Naive thymus-derived CD8-positive, alpha-beta T cell (primary cell): ENCODE measurements around the gene CBR4. TPM values are rescaled to one million over a fixed set of nuclear protein-coding genes. Genes with fewer than 3 reads are reported as not detected.
"Not testable (repeated sequence)": the region's sequence is repeated elsewhere in the genome, so short reads cannot be mapped to it uniquely, and the experiment has no call there.

Experiments used
- ATAC-seq, 2 donors: fragments of 150-1000 bp; cut with Tn5 transposase in 1 of 2; sonication (Bioruptor Pico), chemical (Tn5 transposase) in 1 of 2; 1 replicate in 1 of 2; 2 replicates in 1 of 2; pipeline ENCODE4 v1.10.0; 2021; ENCODE audit warnings: mild to moderate bottlenecking in 2 of 2, moderate library complexity in 2 of 2
- POLR2A ChIA-PET: fragments of 350-600 bp; sonication (Branson Sonifier 250); formaldehyde crosslinking; loops from one replicate; lab custom pipeline; 2021; ENCODE audit warnings: antibody characterized with exemption; lab: Charles Lee
- DNase-seq, 10 donors: peaks; one replicate each; pipeline versions ENCODE4 v3.0.0 to v3.0.0-alpha.2; 2020 to 2022
- H3K27ac Mint-ChIP-seq, 10 donors: one replicate each; pipeline ENCODE4 v1.8.0; 2020 to 2022; ENCODE audit warnings: mild to moderate bottlenecking in 10 of 10, mixed read lengths in 10 of 10, moderate library complexity in 4 of 10, inconsistent platforms in 1 of 10
- H3K27me3 Mint-ChIP-seq, 5 donors: one replicate each; pipeline ENCODE4 v1.8.0; 2021 to 2022; ENCODE audit warnings: mixed read lengths in 5 of 5
- H3K36me3 Mint-ChIP-seq, 3 donors: one replicate each; pipeline ENCODE4 v1.8.0; 2020 to 2022; ENCODE audit warnings: mixed read lengths in 3 of 3, mild to moderate bottlenecking in 2 of 3, inconsistent platforms in 1 of 3
- H3K4me1 Mint-ChIP-seq, 4 donors: one replicate each; pipeline ENCODE4 v1.8.0; 2021 to 2022; ENCODE audit warnings: mixed read lengths in 4 of 4
- H3K4me3 Mint-ChIP-seq, 10 donors: one replicate each; pipeline ENCODE4 v1.8.0; 2020 to 2022; ENCODE audit warnings: mild to moderate bottlenecking in 10 of 10, mixed read lengths in 10 of 10, moderate library complexity in 6 of 10, inconsistent platforms in 1 of 10
- H3K9me3 Mint-ChIP-seq, 9 donors: one replicate each; pipeline ENCODE4 v1.8.0; 2020 to 2022; ENCODE audit warnings: mixed read lengths in 9 of 9, mild to moderate bottlenecking in 3 of 9, inconsistent platforms in 1 of 9, moderate library complexity in 1 of 9
- polyA plus RNA-seq, 3 donors: library from polyadenylated mRNA; unstranded; fragments of 300-500 nt; fragmentation: Illumina TruSeq; gene quantifications; one replicate each; pipeline ENCODE4 v1.2.3, GENCODE V29; 2021
- total RNA-seq, 8 experiments: library from RNA in 2 of 8; stranded (reverse) in 2 of 8; gene quantifications; one replicate each; pipeline ENCODE4 v1.2.3 and lab custom pipeline; 2021 to 2026

CBR4 gene
- total and polyA plus RNA-seq, 5 experiments from 2014 or later: 4.5 to 22.8 (median 5.5) TPM

- no peaks in the 10 kb centered on the region for H3K9me3 Mint-ChIP-seq
- H3K36me3 Mint-ChIP-seq: no peaks in the 10 kb centered on the region
- H3K27me3 Mint-ChIP-seq: peaks cover 0 to 10% (median 2%) of the 10 kb centered on the region in 5 donors
- H3K27ac Mint-ChIP-seq: no peak overlapping the region
- no peaks in the 10 kb centered on the region for H3K4me1 Mint-ChIP-seq
- H3K4me3 Mint-ChIP-seq: no peak overlapping the region
- no peak for DNase-seq
- ATAC-seq: no peak
- POLR2A ChIA-PET: no interaction called here
Measured at GRCh38 chr4:169045862-169046584, 36.0 kb upstream of the CBR4 start.

DNA sequence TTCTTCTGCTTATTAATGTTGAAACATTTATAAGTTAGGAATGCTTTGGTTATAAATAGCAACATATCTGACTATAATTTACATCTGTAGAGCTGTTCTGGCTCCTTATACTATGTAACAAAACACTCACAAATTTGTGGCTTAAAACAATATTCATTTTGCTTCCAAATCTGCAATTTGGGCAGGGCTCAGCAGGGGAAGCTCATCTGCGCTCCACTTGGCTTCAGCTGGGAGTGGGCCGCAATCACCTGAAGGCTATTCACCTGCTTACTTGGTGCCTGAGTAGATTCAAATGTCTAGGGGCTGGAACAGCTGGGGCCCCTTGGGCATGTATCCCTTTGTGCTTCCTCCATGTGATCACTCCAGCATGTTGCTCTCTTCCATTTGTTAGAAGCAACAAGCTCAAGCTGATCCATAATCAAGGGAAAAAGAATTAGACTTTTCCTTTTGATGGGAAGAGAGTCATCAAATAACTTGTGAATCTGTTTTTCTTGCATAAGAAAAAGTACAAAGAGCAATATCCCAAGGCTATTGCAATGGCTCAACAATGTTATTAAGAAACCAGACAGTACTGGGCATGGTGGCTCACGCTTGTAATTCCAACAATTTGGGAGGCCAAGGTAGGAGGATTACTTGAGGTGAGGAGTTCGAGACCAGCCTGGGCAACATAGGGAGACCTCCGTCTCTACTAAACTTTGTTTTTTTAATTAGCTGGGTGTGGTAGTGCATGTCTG lies 34.8 kb upstream of the CBR4 start:
- no peaks in the 10 kb centered on the region for H3K36me3 Mint-ChIP-seq
- DNase-seq: no peak
- no peaks in the 10 kb centered on the region for H3K4me1 Mint-ChIP-seq
- no peak for ATAC-seq
- POLR2A ChIA-PET: interaction anchor here (0.8 kb wide), 1 partner anchor 36 kb away, joined by 3 read pairs; no protein-coding TSS in a partner anchor
- no peak overlapping the region for H3K4me3 Mint-ChIP-seq
- no peak overlapping the region for H3K27ac Mint-ChIP-seq
- no peaks in the 10 kb centered on the region for H3K9me3 Mint-ChIP-seq
- peaks cover 0 to 10% (median 2%) of the 10 kb centered on the region in 5 donors for H3K27me3 Mint-ChIP-seq

DNA sequence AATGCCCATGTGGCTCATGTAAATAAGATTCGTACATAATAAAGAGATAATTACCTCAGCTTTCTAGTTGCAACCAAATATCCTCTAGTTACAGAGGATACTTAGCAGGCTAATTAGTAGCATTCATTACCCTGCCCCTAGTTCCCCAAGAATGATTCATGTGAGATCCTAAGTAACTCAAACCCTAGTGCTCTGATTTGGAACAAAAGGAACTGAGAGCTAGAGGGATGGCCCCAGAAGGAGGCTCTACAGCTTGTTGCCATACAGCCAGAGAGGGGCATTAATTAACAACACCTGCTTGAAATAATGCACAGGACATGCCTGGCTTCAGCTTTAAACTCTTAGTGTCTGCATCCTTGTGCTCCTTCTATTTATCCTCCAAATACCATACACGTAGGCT lies 32.6 kb upstream of the CBR4 start:
- ATAC-seq (no peak), DNase-seq (no peak)
- no peaks in the 10 kb centered on the region for H3K36me3 Mint-ChIP-seq
- no peak overlapping the region for H3K4me3 Mint-ChIP-seq
- H3K27ac Mint-ChIP-seq: no peak overlapping the region
- H3K9me3 Mint-ChIP-seq: no peaks in the 10 kb centered on the region
- H3K27me3 Mint-ChIP-seq: peaks cover 0 to 10% (median 2%) of the 10 kb centered on the region in 5 donors
- H3K4me1 Mint-ChIP-seq: no peaks in the 10 kb centered on the region
- POLR2A ChIA-PET: no interaction called here

DNA sequence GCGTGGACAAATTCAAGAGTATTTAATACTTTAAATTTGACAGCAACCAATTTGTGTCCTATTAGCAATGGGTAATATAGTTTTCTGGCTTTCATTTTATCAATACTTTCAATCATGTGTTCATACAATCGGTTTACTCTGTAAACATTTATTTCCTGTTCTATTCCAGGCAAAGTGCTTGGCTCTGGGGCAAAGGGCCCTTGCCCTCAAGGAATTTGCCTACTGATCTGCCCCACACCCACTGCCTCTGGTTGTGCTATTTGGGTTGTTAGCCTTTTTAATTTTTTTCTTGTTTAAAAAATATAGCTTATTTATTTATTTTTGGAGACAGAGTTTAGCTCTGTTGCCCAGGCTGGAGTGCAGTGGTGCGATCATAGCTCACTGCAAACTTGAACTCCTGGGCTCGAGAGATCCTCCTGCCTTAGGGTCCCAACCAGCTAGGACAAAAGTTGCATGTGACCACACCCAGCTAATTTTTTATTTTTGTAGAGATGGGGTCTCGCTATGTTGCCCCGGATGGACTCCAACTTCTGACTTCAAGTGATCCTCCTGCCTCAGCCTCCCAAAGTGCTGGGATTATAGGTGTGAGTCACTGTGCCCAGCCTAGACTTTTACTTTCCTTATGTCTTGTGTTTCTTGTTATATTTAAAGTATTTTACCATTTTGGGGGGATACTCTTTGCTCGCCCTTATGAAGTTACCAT lies 30.7 kb upstream of the CBR4 start:
- DNase-seq: no peak
- Mint-ChIP-seq H3K27me3 (peaks cover 0 to 10% (median 2%) of the 10 kb centered on the region in 5 donors), H3K9me3 (no peaks in the 10 kb centered on the region), H3K4me3 (no peak overlapping the region), H3K36me3 (no peaks in the 10 kb centered on the region), H3K27ac (no peak overlapping the region), H3K4me1 (no peaks in the 10 kb centered on the region)
- POLR2A ChIA-PET: no interaction called here
- ATAC-seq: no peak

DNA sequence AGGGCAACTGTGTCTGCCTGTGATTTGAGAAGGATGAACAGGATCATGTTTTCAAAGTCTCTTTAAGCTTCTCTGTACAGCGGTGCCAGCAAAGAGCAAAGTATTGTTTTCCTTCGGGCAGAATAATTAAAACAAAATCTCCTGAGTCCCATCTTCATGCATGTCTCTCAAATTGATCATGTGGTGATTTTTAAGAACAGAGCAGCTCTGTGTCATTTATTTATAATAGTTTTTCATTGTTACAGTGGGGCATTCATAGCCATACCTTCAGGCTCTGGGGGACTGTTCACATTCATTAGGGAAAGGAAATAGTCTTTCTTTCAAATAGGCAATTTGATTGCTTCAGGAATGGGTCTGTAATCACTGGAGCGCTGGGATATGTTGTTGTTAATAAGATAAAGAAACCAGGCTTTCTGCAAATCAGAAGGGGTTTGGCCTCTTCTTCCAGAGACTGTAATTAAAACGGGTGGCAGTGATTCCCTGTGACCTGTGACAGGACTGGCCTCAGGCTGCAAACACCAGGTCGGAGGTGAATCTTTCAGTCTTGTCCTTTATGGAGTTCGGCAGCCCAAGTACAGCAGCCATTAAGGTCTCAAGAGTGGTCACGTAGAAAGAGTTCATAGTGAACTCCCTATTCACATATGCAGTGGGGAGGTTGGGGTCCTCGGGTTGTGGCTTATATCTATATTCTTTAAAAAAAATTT lies 29.3 kb upstream of the CBR4 start:
- H3K4me1 Mint-ChIP-seq: no peaks in the 10 kb centered on the region
- no peak overlapping the region for H3K27ac Mint-ChIP-seq
- no peaks in the 10 kb centered on the region for H3K36me3 Mint-ChIP-seq
- DNase-seq: no peak
- POLR2A ChIA-PET: no interaction called here
- no peaks in the 10 kb centered on the region for H3K9me3 Mint-ChIP-seq
- no peak overlapping the region for H3K4me3 Mint-ChIP-seq
- ATAC-seq: no peak
- H3K27me3 Mint-ChIP-seq: peaks cover 0 to 10% (median 2%) of the 10 kb centered on the region in 5 donors

GRCh38 chr4:169037506-169037905 lies 27.5 kb upstream of the CBR4 start:
- no peaks in the 10 kb centered on the region for H3K4me1 Mint-ChIP-seq
- DNase-seq: no peak
- no peaks in the 10 kb centered on the region for H3K36me3 Mint-ChIP-seq
- no peak for ATAC-seq
- H3K9me3 Mint-ChIP-seq: no peaks in the 10 kb centered on the region
- no peak overlapping the region for H3K27ac Mint-ChIP-seq
- no peak overlapping the region for H3K4me3 Mint-ChIP-seq
- POLR2A ChIA-PET: no interaction called here
- peaks cover 0 to 10% (median 2%) of the 10 kb centered on the region in 5 donors for H3K27me3 Mint-ChIP-seq

DNA sequence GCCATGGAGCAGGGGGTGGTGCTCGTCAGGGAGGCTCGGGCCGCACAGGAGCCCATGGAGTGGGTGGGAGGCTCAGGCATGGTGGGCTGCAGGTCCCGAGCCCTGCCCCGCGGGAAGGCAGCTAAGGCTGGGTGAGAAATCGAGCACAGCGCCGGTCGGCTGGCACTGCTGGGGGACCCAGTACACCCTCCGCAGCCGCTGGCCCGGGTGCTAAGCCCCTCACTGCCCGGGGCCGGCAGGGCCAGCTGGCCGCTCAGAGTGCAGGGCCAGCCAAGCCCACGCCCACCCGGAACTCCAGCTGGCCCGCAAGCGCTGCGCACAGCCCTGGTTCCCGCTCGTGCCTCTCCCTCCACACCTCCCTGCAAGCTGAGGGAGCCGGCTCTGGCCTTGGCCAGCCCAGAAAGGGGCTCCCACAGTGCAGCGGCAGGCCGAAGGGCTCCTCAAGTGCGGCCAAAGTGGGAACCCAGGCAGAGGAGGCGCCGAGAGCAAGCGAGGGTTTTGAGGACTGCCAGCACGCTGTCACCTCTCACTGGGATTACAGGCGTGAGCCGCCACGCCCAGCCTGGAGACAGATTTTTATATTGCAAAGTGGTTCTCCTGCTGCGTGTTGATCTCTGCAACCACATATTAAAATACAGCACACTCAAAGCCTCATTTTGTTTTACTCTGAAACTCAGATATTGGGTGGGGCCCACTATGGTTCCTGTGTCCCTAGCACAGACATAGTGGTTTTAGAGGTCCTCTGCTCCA lies 26.0 kb upstream of the CBR4 start:
- DNase-seq, H3K9me3 Mint-ChIP-seq, H3K27me3 Mint-ChIP-seq, H3K4me1 Mint-ChIP-seq, H3K36me3 Mint-ChIP-seq, H3K27ac Mint-ChIP-seq, POLR2A ChIA-PET, ATAC-seq, H3K4me3 Mint-ChIP-seq: not testable (repeated sequence)

GRCh38 chr4:169033660-169034059 lies 23.6 kb upstream of the CBR4 start:
- Mint-ChIP-seq H3K27me3 (peaks cover 0 to 5% (median 0%) of the 10 kb centered on the region in 5 donors), H3K4me1 (no peaks in the 10 kb centered on the region), H3K4me3 (no peak overlapping the region), H3K36me3 (no peaks in the 10 kb centered on the region), H3K27ac (no peak overlapping the region), H3K9me3 (no peaks in the 10 kb centered on the region)
- no peak for ATAC-seq
- POLR2A ChIA-PET: no interaction called here
- DNase-seq: no peak

DNA sequence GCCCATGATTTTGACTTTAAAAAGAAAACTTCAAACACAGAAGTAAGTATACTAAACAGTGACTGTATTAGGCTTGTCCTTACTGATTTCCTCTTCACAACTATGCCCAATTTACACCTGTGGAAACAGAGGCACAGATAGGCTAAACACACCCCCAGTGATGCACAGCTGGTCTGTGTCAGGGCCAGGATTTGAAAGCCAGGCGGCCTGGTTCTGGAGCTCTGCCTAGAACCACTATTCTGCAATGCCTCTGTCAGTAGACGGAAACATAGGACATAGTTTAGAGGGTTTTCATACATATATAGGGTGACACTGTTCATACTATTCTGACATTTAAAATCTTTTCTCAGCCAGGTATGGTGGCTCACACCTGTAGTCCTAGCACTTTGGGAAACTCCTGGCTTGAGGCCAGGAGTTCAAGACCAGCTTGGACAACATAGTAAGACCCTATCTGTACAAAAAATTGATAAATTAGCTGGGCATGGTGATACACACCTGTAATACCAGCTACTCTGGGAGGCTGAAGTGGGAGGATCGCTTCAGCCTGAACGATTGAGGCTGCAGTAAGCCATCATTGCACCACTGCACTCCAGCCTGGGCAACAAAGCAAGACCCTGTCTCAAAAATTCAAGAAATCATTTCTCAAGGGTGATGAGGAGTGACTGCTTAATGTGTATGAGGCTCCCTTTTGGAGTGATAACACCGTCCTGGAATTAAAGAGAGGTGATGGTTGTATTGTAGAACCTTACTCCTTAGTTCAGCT lies 23.0 kb upstream of the CBR4 start:
- POLR2A ChIA-PET: no interaction called here
- DNase-seq (no peak), ATAC-seq (no peak)
- Mint-ChIP-seq H3K4me1 (no peaks in the 10 kb centered on the region), H3K27me3 (peaks cover 0 to 5% (median under 1%) of the 10 kb centered on the region in 5 donors), H3K36me3 (no peaks in the 10 kb centered on the region), H3K4me3 (no peak overlapping the region), H3K9me3 (no peaks in the 10 kb centered on the region), H3K27ac (no peak overlapping the region)

GRCh38 chr4:169032194-169032593 lies 22.1 kb upstream of the CBR4 start:
- H3K9me3 Mint-ChIP-seq: no peaks in the 10 kb centered on the region
- DNase-seq (no peak), ATAC-seq (no peak)
- H3K4me3 Mint-ChIP-seq: no peak overlapping the region
- H3K27ac Mint-ChIP-seq: no peak overlapping the region
- peaks cover 0 to 7% (median 5%) of the 10 kb centered on the region in 5 donors for H3K27me3 Mint-ChIP-seq
- POLR2A ChIA-PET: no interaction called here
- H3K4me1 Mint-ChIP-seq: no peaks in the 10 kb centered on the region
- H3K36me3 Mint-ChIP-seq: no peaks in the 10 kb centered on the region

GRCh38 chr4:169031392-169031791 lies 21.3 kb upstream of the CBR4 start:
- no peaks in the 10 kb centered on the region for H3K9me3 Mint-ChIP-seq
- H3K4me3 Mint-ChIP-seq: no peak overlapping the region
- no peak overlapping the region for H3K27ac Mint-ChIP-seq
- ATAC-seq: no peak
- DNase-seq: no peak
- peaks cover 2 to 9% (median 6%) of the 10 kb centered on the region in 5 donors for H3K27me3 Mint-ChIP-seq
- H3K36me3 Mint-ChIP-seq: no peaks in the 10 kb centered on the region
- H3K4me1 Mint-ChIP-seq: no peaks in the 10 kb centered on the region
- POLR2A ChIA-PET: no interaction called here
